Measurements from ENCODE around the gene PAM16.
A peak's percentile ranks its signal among the peaks of the same experiment; 100 is the strongest.

Gene PAM16

GRCh38 chr16:4297480-4297879, 53.6 kb downstream of the PAM16 start:
- Histone ChIP-seq H3K18ac (ENCODE audit: low read length) (no peak overlapping the region), H3K27me3 (ENCODE audit: insufficient read depth, low read length, poor library complexity) (no peaks in the 10 kb centered on the region), H3K23ac (ENCODE audit: low read length) (no peak overlapping the region), H3K9ac (ENCODE audit: low read length) (no peak overlapping the region), H3K79me1 (ENCODE audit: low read length) (no peaks in the 10 kb centered on the region), H2BK5ac (ENCODE audit: low read length) (no peak overlapping the region), H3K56ac (ENCODE audit: low read length) (no peak overlapping the region), H3K27ac (ENCODE audit: low read depth, low read length) (no peak overlapping the region), H3K4ac (ENCODE audit: low read depth, low read length) (no peak overlapping the region), H2AK5ac (ENCODE audit: low read length) (no peak overlapping the region), H3K36me3 (ENCODE audit: control insufficient read depth, insufficient read depth, low read length) (no peaks in the 10 kb centered on the region), H3K79me2 (ENCODE audit: control insufficient read depth, insufficient read depth, low read length) (no peaks in the 10 kb centered on the region), H3K4me1 (ENCODE audit: control insufficient read depth, low read depth, low read length) (peaks cover 11% of the 10 kb centered on the region), H3K4me2 (ENCODE audit: low read length) (no peak overlapping the region), H3K4me3 (ENCODE audit: low read length) (no peak overlapping the region), H2BK15ac (replicated peaks; ENCODE audit: low read depth) (no peak overlapping the region), H4K8ac (ENCODE audit: low read depth, low read length) (no peak overlapping the region), H2BK120ac (ENCODE audit: low read depth, low read length) (no peak overlapping the region), H4K5ac (ENCODE audit: low read length) (no peak overlapping the region)
- WGBS (ENCODE audit: extremely low coverage, insufficient coverage, low lambda C conversion rate): no CpG with 5 or more reads among the region's 6 CpGs
- no peak for DNase-seq

- Histone ChIP-seq H3K56ac (ENCODE audit: low read length) (no peak overlapping the region), H3K27ac (ENCODE audit: low read depth, low read length) (no peak overlapping the region)
- WGBS (ENCODE audit: extremely low coverage, insufficient coverage, low lambda C conversion rate): no CpG with 5 or more reads among the region's 6 CpGs
Observed at GRCh38 chr16:4295581-4295980, 55.5 kb downstream of the PAM16 start.

GRCh38 chr16:4293822-4294457, 57.2 kb downstream of the PAM16 start:
- Histone ChIP-seq H2BK15ac (replicated peaks; ENCODE audit: low read depth) (no peak overlapping the region), H3K27me3 (ENCODE audit: insufficient read depth, low read length, poor library complexity) (no peaks in the 10 kb centered on the region), H2BK120ac (ENCODE audit: low read depth, low read length) (no peak overlapping the region), H3K56ac (ENCODE audit: low read length) (peak overlapping the region; percentile 88), H4K5ac (ENCODE audit: low read length) (no peak overlapping the region), H3K18ac (ENCODE audit: low read length) (peak overlapping the region; percentile 34), H3K27ac (ENCODE audit: low read depth, low read length) (peak overlapping the region; percentile 72), H3K36me3 (ENCODE audit: control insufficient read depth, insufficient read depth, low read length) (no peaks in the 10 kb centered on the region), H3K4me1 (ENCODE audit: control insufficient read depth, low read depth, low read length) (peaks cover 9% of the 10 kb centered on the region), H3K79me2 (ENCODE audit: control insufficient read depth, insufficient read depth, low read length) (no peaks in the 10 kb centered on the region), H3K79me1 (ENCODE audit: low read length) (no peaks in the 10 kb centered on the region), H3K4ac (ENCODE audit: low read depth, low read length) (peak overlapping the region; percentile 6), H2BK5ac (ENCODE audit: low read length) (peak overlapping the region; percentile 83), H4K8ac (ENCODE audit: low read depth, low read length) (no peak overlapping the region), H3K23ac (ENCODE audit: low read length) (no peak overlapping the region), H3K4me3 (ENCODE audit: low read length) (no peak overlapping the region), H3K4me2 (ENCODE audit: low read length) (peak overlapping the region; percentile 39), H2AK5ac (ENCODE audit: low read length) (peak overlapping the region; percentile 11), H3K9ac (ENCODE audit: low read length) (peak overlapping the region; percentile 55)
- no CpG with 5 or more reads among the region's 20 CpGs for WGBS (ENCODE audit: extremely low coverage, insufficient coverage, low lambda C conversion rate)
- DNase-seq: peak; percentile 95

More at GRCh38 chr16:4295581-4295980, 55.5 kb downstream of the PAM16 start:
- no peak overlapping the region for H4K5ac ChIP-seq (ENCODE audit: low read length)
- no peak overlapping the region for H2BK5ac ChIP-seq (ENCODE audit: low read length)
- no peak overlapping the region for H3K18ac ChIP-seq (ENCODE audit: low read length)
- H3K4me1 ChIP-seq (ENCODE audit: control insufficient read depth, low read depth, low read length): peaks cover 11% of the 10 kb centered on the region
- H3K27me3 ChIP-seq (ENCODE audit: insufficient read depth, low read length, poor library complexity): no peaks in the 10 kb centered on the region
- no peaks in the 10 kb centered on the region for H3K36me3 ChIP-seq (ENCODE audit: control insufficient read depth, insufficient read depth, low read length)
- H3K9ac ChIP-seq (ENCODE audit: low read length): no peak overlapping the region
- H2BK15ac ChIP-seq (replicated peaks; ENCODE audit: low read depth): no peak overlapping the region
- H3K23ac ChIP-seq (ENCODE audit: low read length): no peak overlapping the region
- H3K4me2 ChIP-seq (ENCODE audit: low read length): no peak overlapping the region
- no peaks in the 10 kb centered on the region for H3K79me2 ChIP-seq (ENCODE audit: control insufficient read depth, insufficient read depth, low read length)
- DNase-seq: no peak
- H4K8ac ChIP-seq (ENCODE audit: low read depth, low read length): no peak overlapping the region
- H3K4ac ChIP-seq (ENCODE audit: low read depth, low read length): no peak overlapping the region
- no peak overlapping the region for H2BK120ac ChIP-seq (ENCODE audit: low read depth, low read length)
- no peak overlapping the region for H3K4me3 ChIP-seq (ENCODE audit: low read length)
- no peaks in the 10 kb centered on the region for H3K79me1 ChIP-seq (ENCODE audit: low read length)
- H2AK5ac ChIP-seq (ENCODE audit: low read length): no peak overlapping the region

GRCh38 chr16:4293181-4293716, 57.9 kb downstream of the PAM16 start:
- no peaks in the 10 kb centered on the region for H3K36me3 ChIP-seq (ENCODE audit: control insufficient read depth, insufficient read depth, low read length)
- no peaks in the 10 kb centered on the region for H3K79me2 ChIP-seq (ENCODE audit: control insufficient read depth, insufficient read depth, low read length)
- no peak overlapping the region for H3K4me3 ChIP-seq (ENCODE audit: low read length)

GRCh38 chr16:4291699-4292098, 59.4 kb downstream of the PAM16 start:
- no peak overlapping the region for H2BK15ac ChIP-seq (replicated peaks; ENCODE audit: low read depth)
- H3K56ac ChIP-seq (ENCODE audit: low read length): no peak overlapping the region
- no peak overlapping the region for H4K5ac ChIP-seq (ENCODE audit: low read length)
- H2BK5ac ChIP-seq (ENCODE audit: low read length): no peak overlapping the region
- no peak overlapping the region for H2BK120ac ChIP-seq (ENCODE audit: low read depth, low read length)
- no peak for DNase-seq
- no peaks in the 10 kb centered on the region for H3K27me3 ChIP-seq (ENCODE audit: insufficient read depth, low read length, poor library complexity)
- no peak overlapping the region for H3K23ac ChIP-seq (ENCODE audit: low read length)
- no CpG with 5 or more reads among the region's 4 CpGs for WGBS (ENCODE audit: extremely low coverage, insufficient coverage, low lambda C conversion rate)
- no peak overlapping the region for H3K9ac ChIP-seq (ENCODE audit: low read length)
- H3K4me1 ChIP-seq (ENCODE audit: control insufficient read depth, low read depth, low read length): peaks cover 9% of the 10 kb centered on the region
- H3K36me3 ChIP-seq (ENCODE audit: control insufficient read depth, insufficient read depth, low read length): no peaks in the 10 kb centered on the region
- H3K79me2 ChIP-seq (ENCODE audit: control insufficient read depth, insufficient read depth, low read length): no peaks in the 10 kb centered on the region
- H3K4ac ChIP-seq (ENCODE audit: low read depth, low read length): no peak overlapping the region
- no peak overlapping the region for H2AK5ac ChIP-seq (ENCODE audit: low read length)
- no peak overlapping the region for H3K4me3 ChIP-seq (ENCODE audit: low read length)
- H3K18ac ChIP-seq (ENCODE audit: low read length): no peak overlapping the region
- H3K79me1 ChIP-seq (ENCODE audit: low read length): no peaks in the 10 kb centered on the region
- no peak overlapping the region for H3K4me2 ChIP-seq (ENCODE audit: low read length)
- H3K27ac ChIP-seq (ENCODE audit: low read depth, low read length): no peak overlapping the region
- no peak overlapping the region for H4K8ac ChIP-seq (ENCODE audit: low read depth, low read length)

More at GRCh38 chr16:4293181-4293716, 57.9 kb downstream of the PAM16 start:
- no CpG with 5 or more reads among the region's 14 CpGs for WGBS (ENCODE audit: extremely low coverage, insufficient coverage, low lambda C conversion rate)
- H3K9ac ChIP-seq (ENCODE audit: low read length): peak overlapping the region; percentile 52
- H3K27me3 ChIP-seq (ENCODE audit: insufficient read depth, low read length, poor library complexity): no peaks in the 10 kb centered on the region
- peak overlapping the region; percentile 25 for H3K4me2 ChIP-seq (ENCODE audit: low read length)
- no peak overlapping the region for H3K4ac ChIP-seq (ENCODE audit: low read depth, low read length)
- H2BK15ac ChIP-seq (replicated peaks; ENCODE audit: low read depth): no peak overlapping the region
- H3K4me1 ChIP-seq (ENCODE audit: control insufficient read depth, low read depth, low read length): peaks cover 9% of the 10 kb centered on the region
- H3K27ac ChIP-seq (ENCODE audit: low read depth, low read length): peak overlapping the region; percentile 72
- no peak overlapping the region for H3K23ac ChIP-seq (ENCODE audit: low read length)
- H4K5ac ChIP-seq (ENCODE audit: low read length): no peak overlapping the region
- peak overlapping the region; percentile 52 for H3K56ac ChIP-seq (ENCODE audit: low read length)
- no peak for DNase-seq
- no peak overlapping the region for H3K18ac ChIP-seq (ENCODE audit: low read length)
- H2AK5ac ChIP-seq (ENCODE audit: low read length): peak overlapping the region; percentile 83
- H4K8ac ChIP-seq (ENCODE audit: low read depth, low read length): no peak overlapping the region
- no peak overlapping the region for H2BK120ac ChIP-seq (ENCODE audit: low read depth, low read length)
- peak overlapping the region; percentile 31 for H2BK5ac ChIP-seq (ENCODE audit: low read length)
- H3K79me1 ChIP-seq (ENCODE audit: low read length): no peaks in the 10 kb centered on the region

Data from mesendoderm (in vitro differentiated cells).